Vagina (tissue), 2 donors: ENCODE measurements around the gene STARD3NL. TPM values are rescaled to one million over a fixed set of nuclear protein-coding genes. Genes with fewer than 3 reads are reported as not detected.

Experiments used
- DNase-seq, 2 donors: peaks; one replicate each; pipeline ENCODE4 v3.0.0-alpha.2; 2017; ENCODE audit errors: extremely low spot score in 2 of 2
- H3K27ac ChIP-seq: fragments of 200-600 bp; sonication (generic); one replicate; pipeline ENCODE4 v1.5.1; 2019
- H3K27me3 ChIP-seq: fragments of 200-600 bp; sonication (generic); one replicate; pipeline ENCODE4 v1.5.1; 2019
- H3K36me3 ChIP-seq, 2 donors: fragments of 200-600 bp; sonication (generic); one replicate each; pipeline ENCODE4 v1.5.1; 2017 to 2019
- H3K4me1 ChIP-seq: fragments of 200-600 bp; sonication (generic); one replicate; pipeline ENCODE4 v1.5.1; 2019
- H3K4me3 ChIP-seq, 2 donors: fragments of 200-600 bp; sonication (generic); 1 replicate in 1 of 2; 2 replicates in 1 of 2; pipeline ENCODE4 v1.5.1; 2016 to 2019
- H3K9me3 ChIP-seq: fragments of 200-600 bp; sonication (generic); one replicate; pipeline ENCODE4 v1.5.1; 2019
- CTCF ChIP-seq, 3 experiments: fragments of 450-650 bp in 2 of 3; fragments of 200-600 bp in 1 of 3; sonication (generic) in 1 of 3; IDR thresholded peaks; one replicate each; pipeline ENCODE4 v1.5.1; 2017 to 2019; ENCODE audit warnings: antibody characterized with exemption in 3 of 3, mild to moderate bottlenecking in 2 of 3, moderate library complexity in 2 of 3
- POLR2A ChIP-seq, 2 donors: fragments of 450-650 bp; IDR thresholded peaks; one replicate each; pipeline ENCODE4 v1.6.1; 2017; ENCODE audit warnings: antibody characterized with exemption in 2 of 2, mild to moderate bottlenecking in 2 of 2, moderate library complexity in 2 of 2
- POLR2AphosphoS5 ChIP-seq, 2 donors: sonication (generic); formaldehyde crosslinking; IDR thresholded peaks; one replicate each; pipeline ENCODE4 v1.9.0; 2017; ENCODE audit warnings: antibody characterized with exemption in 2 of 2, mild to moderate bottlenecking in 2 of 2, low read depth in 1 of 2; ENCODE audit not compliant: insufficient read depth in 1 of 2
- intact Hi-C: fragments of 100-400 bp; cut with DNase I; formaldehyde crosslinking; loops from one replicate; pipeline ENCODE4 v1.15.1; 2023
- total RNA-seq: library from RNA; depleted of rRNA; stranded (reverse); fragments of >200 nt; gene quantifications from one replicate; pipeline ENCODE4 v1.2.3, GENCODE V29; 2016

STARD3NL gene
- total RNA-seq, 1 donor from 2014 or later, result 29.5 TPM

GRCh38 chr7:38142736-38143135 lies 35.3 kb upstream of the STARD3NL start:
- intact Hi-C loops, result no loop called here
- no peaks in the 10 kb centered on the region for H3K4me1 ChIP-seq
- no peaks in the 10 kb centered on the region for H3K9me3 ChIP-seq
- H3K27me3 ChIP-seq, result no peaks in the 10 kb centered on the region
- no peak overlapping the region for H3K4me3 ChIP-seq
- H3K36me3 ChIP-seq, result no peaks in the 10 kb centered on the region
- TF ChIP-seq POLR2AphosphoS5 (IDR thresholded peaks at IDR 0.05; ENCODE audit: insufficient read depth in 1 of 2, low read depth in 1 of 2), result no peak
- no peak for TF ChIP-seq CTCF (IDR thresholded peaks at IDR 0.05)
- no peak for TF ChIP-seq POLR2A (IDR thresholded peaks at IDR 0.05)
- DNase-seq, result no peak
- H3K27ac ChIP-seq, result no peak overlapping the region

- no peak overlapping the region for H3K27ac ChIP-seq
- H3K9me3 ChIP-seq, result no peaks in the 10 kb centered on the region
- TF ChIP-seq CTCF (IDR thresholded peaks at IDR 0.05), result no peak
- TF ChIP-seq POLR2AphosphoS5 (IDR thresholded peaks at IDR 0.05; ENCODE audit: insufficient read depth in 1 of 2, low read depth in 1 of 2), result no peak
- no peak for TF ChIP-seq POLR2A (IDR thresholded peaks at IDR 0.05)
- intact Hi-C loops, result no loop called here
- DNase-seq, result no peak
- H3K27me3 ChIP-seq, result no peaks in the 10 kb centered on the region
- H3K4me3 ChIP-seq, result no peak overlapping the region
- no peaks in the 10 kb centered on the region for H3K36me3 ChIP-seq
- no peaks in the 10 kb centered on the region for H3K4me1 ChIP-seq
Observed at GRCh38 chr7:38147005-38147404, 31.0 kb upstream of the STARD3NL start.

GRCh38 chr7:38151556-38151955 lies 26.5 kb upstream of the STARD3NL start:
- H3K4me3 ChIP-seq, result no peak overlapping the region
- H3K4me1 ChIP-seq, result no peaks in the 10 kb centered on the region
- DNase-seq, result no peak
- no peaks in the 10 kb centered on the region for H3K9me3 ChIP-seq
- H3K27ac ChIP-seq, result no peak overlapping the region
- no peaks in the 10 kb centered on the region for H3K27me3 ChIP-seq
- no peaks in the 10 kb centered on the region for H3K36me3 ChIP-seq
- TF ChIP-seq POLR2AphosphoS5 (IDR thresholded peaks at IDR 0.05; ENCODE audit: insufficient read depth in 1 of 2, low read depth in 1 of 2) (no peak), POLR2A (IDR thresholded peaks at IDR 0.05) (no peak), CTCF (IDR thresholded peaks at IDR 0.05) (no peak)
- intact Hi-C loops, result no loop called here

GRCh38 chr7:38153515-38153914 lies 24.5 kb upstream of the STARD3NL start:
- Histone ChIP-seq H3K4me1 (no peaks in the 10 kb centered on the region), H3K36me3 (no peaks in the 10 kb centered on the region), H3K27me3 (no peaks in the 10 kb centered on the region), H3K4me3 (no peak overlapping the region), H3K9me3 (no peaks in the 10 kb centered on the region), H3K27ac (no peak overlapping the region)
- intact Hi-C loops, result no loop called here
- no peak for DNase-seq
- no peak for TF ChIP-seq CTCF (IDR thresholded peaks at IDR 0.05)
- no peak for TF ChIP-seq POLR2AphosphoS5 (IDR thresholded peaks at IDR 0.05; ENCODE audit: insufficient read depth in 1 of 2, low read depth in 1 of 2)
- TF ChIP-seq POLR2A (IDR thresholded peaks at IDR 0.05), result no peak

- intact Hi-C loops, result no loop called here
- Histone ChIP-seq H3K4me3 (no peak overlapping the region), H3K27ac (no peak overlapping the region), H3K9me3 (no peaks in the 10 kb centered on the region), H3K36me3 (no peaks in the 10 kb centered on the region), H3K4me1 (no peaks in the 10 kb centered on the region), H3K27me3 (no peaks in the 10 kb centered on the region)
- no peak for TF ChIP-seq POLR2A (IDR thresholded peaks at IDR 0.05)
- TF ChIP-seq POLR2AphosphoS5 (IDR thresholded peaks at IDR 0.05; ENCODE audit: insufficient read depth in 1 of 2, low read depth in 1 of 2), result no peak
- no peak for TF ChIP-seq CTCF (IDR thresholded peaks at IDR 0.05)
- no peak for DNase-seq
Observed at GRCh38 chr7:38154278-38154677, 23.8 kb upstream of the STARD3NL start.
